Measurements from ENCODE around the gene PSMD2. TPM values are rescaled to one million over a fixed set of nuclear protein-coding genes. Genes with fewer than 3 reads are reported as not detected.

PSMD2 gene
- 284 to 383 TPM (median 293 TPM) in 5 replicates for total RNA-seq (2022; extraction: Qiagen RNA extraction)

DNA sequence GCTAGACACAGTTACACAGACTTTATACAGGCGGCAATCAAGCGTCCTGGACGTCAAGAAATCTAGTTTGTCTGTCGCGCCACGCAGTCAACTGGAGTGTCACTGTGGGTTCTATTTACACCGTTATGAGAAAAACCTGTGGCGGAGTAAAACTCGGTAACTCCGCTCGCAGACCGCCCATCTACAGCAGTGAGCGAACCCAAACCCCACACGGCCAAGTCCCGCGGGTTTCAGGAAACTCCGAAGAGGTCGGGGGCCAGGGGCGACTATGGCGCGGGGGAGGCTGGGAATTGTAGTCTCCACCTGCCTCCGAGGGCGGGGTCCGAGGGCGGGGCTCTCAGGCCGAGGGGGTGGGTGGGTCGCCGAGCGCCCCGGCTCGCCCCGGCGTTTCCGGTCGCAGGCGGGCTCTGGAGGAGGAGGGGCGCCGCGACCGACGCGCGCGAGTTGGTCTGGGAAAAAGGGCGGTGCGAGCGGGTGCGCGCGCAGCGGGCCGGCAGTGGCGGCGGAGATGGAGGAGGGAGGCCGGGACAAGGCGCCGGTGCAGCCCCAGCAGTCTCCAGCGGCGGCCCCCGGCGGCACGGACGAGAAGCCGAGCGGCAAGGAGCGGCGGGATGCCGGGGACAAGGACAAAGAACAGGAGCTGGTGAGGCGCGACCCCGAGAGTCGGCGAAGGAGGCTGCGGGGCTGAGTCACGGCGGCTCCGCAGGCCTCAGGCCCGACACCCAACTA, at the start of gene PSMD2:
TSS of gene PSMD2 (plus strand) at position 483 of the 729 bp plus-strand sequence. CDS start at position 509, 26 bp downstream.

DNA sequence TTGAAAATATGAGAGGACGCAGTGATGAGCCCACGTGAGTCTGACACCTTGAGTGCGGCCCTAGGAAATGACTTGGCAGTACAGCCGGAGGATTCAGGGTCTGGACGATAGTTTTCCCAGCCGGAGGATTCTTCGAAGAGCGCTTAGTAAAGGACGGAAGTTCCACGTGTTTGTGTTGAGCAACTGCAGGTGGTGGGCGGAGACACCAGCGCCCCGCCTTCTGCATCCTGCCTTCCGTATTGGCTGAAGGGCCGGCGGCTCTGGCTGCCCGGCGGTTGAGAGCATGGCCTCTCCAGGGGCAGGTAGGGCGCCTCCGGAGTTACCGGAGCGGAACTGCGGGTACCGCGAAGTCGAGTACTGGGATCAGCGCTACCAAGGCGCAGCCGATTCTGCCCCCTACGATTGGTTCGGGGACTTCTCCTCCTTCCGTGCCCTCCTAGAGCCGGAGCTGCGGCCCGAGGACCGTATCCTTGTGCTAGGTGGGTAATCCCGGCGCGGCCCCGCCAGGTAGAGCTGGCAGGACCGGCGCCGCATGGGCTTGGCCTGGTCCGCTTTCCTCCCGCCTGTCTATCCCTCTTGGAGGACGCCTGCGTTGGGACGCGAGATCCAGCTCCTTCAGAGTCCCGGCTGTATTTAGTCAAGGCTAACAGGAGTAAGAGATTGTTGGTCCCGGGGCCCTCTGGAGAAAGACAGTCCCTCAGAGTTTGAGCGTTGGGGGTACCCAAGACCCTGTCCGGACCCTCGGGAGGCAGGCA, 49.5 kb upstream of the PSMD2 start, which contains the start of gene EEF1AKMT4:
TSS of gene EEF1AKMT4 (plus strand) at position 261 of the 755 bp plus-strand sequence. CDS start at position 284, 23 bp downstream.

DNA sequence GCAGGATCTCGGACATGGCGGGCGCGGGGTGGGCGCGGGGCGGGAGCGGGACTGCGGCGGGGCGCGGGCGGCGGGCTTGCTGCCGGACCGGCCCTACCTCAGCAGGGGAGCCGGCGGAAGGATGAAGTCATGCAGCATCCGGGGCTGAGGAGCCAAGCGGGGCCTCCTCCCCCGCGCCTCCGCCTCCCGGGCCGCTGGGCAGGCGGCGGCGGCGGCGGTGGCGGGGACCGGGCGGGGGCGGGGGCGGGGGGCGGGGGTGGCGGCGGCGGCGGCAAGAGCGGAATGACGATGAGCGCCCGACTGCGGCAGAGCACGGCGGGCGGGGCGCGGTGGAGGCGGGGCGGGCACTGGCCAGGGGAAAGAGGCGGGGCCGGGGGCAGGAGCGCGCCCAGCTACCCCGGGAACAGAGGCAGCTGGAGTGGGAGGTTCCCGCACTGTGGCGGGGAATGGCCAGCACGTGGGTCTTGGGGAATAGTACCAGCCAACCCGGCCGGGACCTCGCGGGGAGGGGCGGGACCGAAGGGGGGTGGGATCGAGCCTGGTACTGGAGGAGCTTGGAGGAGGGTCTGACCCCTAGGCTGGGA, 37.7 kb upstream of the PSMD2 start, which contains the start of gene CAMK2N2:
TSS of gene CAMK2N2 (minus strand) at position 284 of the 584 bp plus-strand sequence. CDS start at position 16, 268 bp downstream.

DNA sequence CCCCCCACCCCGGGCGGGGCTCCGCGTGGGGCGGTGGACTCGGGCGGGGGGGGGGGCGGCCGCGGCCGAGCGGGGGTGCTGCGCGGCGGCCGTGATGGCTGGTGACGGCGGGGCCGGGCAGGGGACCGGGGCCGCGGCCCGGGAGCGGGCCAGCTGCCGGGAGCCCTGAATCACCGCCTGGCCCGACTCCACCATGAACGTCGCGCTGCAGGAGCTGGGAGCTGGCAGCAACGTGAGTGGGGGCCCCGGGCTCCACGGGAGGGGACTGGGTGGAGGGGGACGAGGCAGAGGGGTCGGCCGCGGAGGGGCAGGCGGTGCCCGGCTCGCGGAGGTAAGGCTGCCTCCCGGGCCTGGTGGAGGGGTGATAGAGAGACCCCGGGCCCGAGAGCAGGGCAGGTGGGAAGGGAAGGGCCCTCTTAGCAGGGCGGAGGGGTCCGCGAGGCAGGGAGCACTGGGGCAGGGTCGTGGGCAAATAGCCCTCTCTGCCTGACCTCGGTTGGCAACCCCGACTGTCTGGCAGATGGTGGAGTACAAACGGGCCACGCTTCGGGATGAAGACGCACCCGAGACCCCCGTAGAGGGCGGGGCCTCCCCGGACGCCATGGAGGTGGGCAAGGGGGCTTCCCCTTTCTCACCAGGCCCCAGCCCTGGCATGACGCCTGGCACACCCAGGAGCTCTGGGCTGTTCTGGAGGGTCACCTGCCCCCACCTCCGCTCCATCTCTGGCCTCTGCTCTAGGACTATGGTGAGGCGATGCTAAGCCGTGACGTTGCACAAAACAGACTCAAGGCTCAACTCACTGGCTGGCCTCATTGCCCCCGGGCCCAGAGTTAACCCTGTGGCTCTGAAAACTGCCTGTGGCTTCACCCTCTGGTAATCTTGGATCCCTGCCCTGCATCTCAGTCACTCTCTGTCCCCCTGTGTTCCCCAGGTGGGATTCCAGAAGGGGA, 22.8 kb upstream of the PSMD2 start, which contains the start of gene ECE2:
TSS of gene ECE2 (plus strand) at position 62 of the 950 bp plus-strand sequence. CDS start at position 194, 132 bp downstream.

DNA sequence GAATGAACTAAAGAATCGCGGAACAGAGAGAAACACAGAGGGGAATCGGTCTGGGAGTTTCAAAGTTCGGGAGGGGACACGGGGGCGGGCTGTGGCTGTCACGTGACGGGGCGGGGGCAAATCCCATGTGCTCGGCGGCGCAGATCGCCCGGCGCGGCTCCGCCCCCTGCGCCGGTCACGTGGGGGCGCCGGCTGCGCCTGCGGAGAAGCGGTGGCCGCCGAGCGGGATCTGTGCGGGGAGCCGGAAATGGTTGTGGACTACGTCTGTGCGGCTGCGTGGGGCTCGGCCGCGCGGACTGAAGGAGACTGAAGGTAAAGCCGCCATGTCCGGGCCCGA, 15.3 kb downstream of the PSMD2 start, which contains the start of gene EIF4G1:
TSS of gene EIF4G1 (plus strand) at position 244 of the 337 bp plus-strand sequence. CDS start 1,191 bp downstream, outside the sequence.

DNA sequence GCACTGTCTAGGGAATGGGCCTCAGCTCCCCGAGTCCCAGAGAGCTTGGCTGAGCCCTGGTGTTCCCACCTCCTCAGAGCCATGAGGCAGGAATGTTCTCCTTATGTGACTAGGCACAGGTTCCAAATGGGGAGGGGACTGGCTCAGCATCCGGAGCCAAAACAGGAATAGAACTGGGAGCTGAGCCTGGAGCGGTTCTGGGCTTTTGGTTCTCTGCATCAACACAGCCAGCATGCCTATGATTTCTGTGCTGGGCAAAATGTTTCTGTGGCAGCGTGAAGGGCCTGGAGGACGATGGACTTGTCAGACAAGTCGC, 38.3 kb downstream of the PSMD2 start, which contains the start of gene FAM131A:
TSS of gene FAM131A (plus strand) at position 202 of the 316 bp plus-strand sequence. CDS start at position 233, 31 bp downstream.

Other genes with a start within 250 kb of the PSMD2 start
- not detected in 5 replicates for gene HTR3C, start 246.2 kb upstream of the PSMD2 start, total RNA-seq (2022; extraction: Qiagen RNA extraction)
- gene HTR3E, start 202.2 kb upstream of the PSMD2 start, total RNA-seq (2022; extraction: Qiagen RNA extraction), result not detected in 5 replicates
- 27.1 to 29.4 TPM (median 28.7 TPM) in 5 replicates for gene EIF2B5, start 163.9 kb upstream of the PSMD2 start, total RNA-seq (2022; extraction: Qiagen RNA extraction)
- gene DVL3, start 143.9 kb upstream of the PSMD2 start, total RNA-seq (2022; extraction: Qiagen RNA extraction), result 19.5 to 26.2 TPM (median 23.2 TPM) in 5 replicates
- 291 to 307 TPM (median 298 TPM) in 5 replicates for gene AP2M1, start 124.4 kb upstream of the PSMD2 start, total RNA-seq (2022; extraction: Qiagen RNA extraction)
- 29.7 to 35.9 TPM (median 33.4 TPM) in 5 replicates for gene ABCF3, start 113.0 kb upstream of the PSMD2 start, total RNA-seq (2022; extraction: Qiagen RNA extraction)
- 0.25 to 0.60 TPM (median 0.40 TPM) in 5 replicates for gene VWA5B2, start 69.7 kb upstream of the PSMD2 start, total RNA-seq (2022; extraction: Qiagen RNA extraction)
- 59.2 to 80.4 TPM (median 71.4 TPM) in 5 replicates for gene ALG3, start 50.3 kb upstream of the PSMD2 start, total RNA-seq (2022; extraction: Qiagen RNA extraction)
- gene EEF1AKMT4, start 49.6 kb upstream of the PSMD2 start, total RNA-seq (2022; extraction: Qiagen RNA extraction), result 8.8 to 13.1 TPM (median 11.3 TPM) in 5 replicates
- 0.78 to 1.7 TPM (median 1.4 TPM) in 5 replicates for gene CAMK2N2, start 37.7 kb upstream of the PSMD2 start, total RNA-seq (2022; extraction: Qiagen RNA extraction)
- gene ECE2, start 23.2 kb upstream of the PSMD2 start, total RNA-seq (2022; extraction: Qiagen RNA extraction), result not detected in 5 replicates
- 248 to 307 TPM (median 264 TPM) in 5 replicates for gene EIF4G1, start 15.4 kb downstream of the PSMD2 start, total RNA-seq (2022; extraction: Qiagen RNA extraction)
- gene FAM131A, start 38.4 kb downstream of the PSMD2 start, total RNA-seq (2022; extraction: Qiagen RNA extraction), result 9.8 to 12.5 TPM (median 11.2 TPM) in 5 replicates
- gene CLCN2, start 62.4 kb downstream of the PSMD2 start, total RNA-seq (2022; extraction: Qiagen RNA extraction), result 4.2 to 5.7 TPM (median 5.1 TPM) in 5 replicates
- gene POLR2H, start 62.5 kb downstream of the PSMD2 start, total RNA-seq (2022; extraction: Qiagen RNA extraction), result 65.8 to 77.6 TPM (median 71.5 TPM) in 5 replicates
- 0.11 to 0.12 TPM in 2 of 5 replicates, not detected in the others for gene THPO, start 79.0 kb downstream of the PSMD2 start, total RNA-seq (2022; extraction: Qiagen RNA extraction)
- 0.14 to 0.35 TPM (median 0.24 TPM) in 5 replicates for gene CHRD, start 80.8 kb downstream of the PSMD2 start, total RNA-seq (2022; extraction: Qiagen RNA extraction)

All from A549 treated with Hydrocortisone at 1 μM for 4 hours (cell line).